K562 (cell line): ENCODE measurements around the gene NPTXR. TPM values are rescaled to one million over a fixed set of nuclear protein-coding genes. Genes with fewer than 3 reads are reported as not detected.

Experiments used
- ATAC-seq: fragments of 200-7000 bp; cut with Tn5 transposase; 3 replicates; pipeline ENCODE4 v1.9.1; 2020; ENCODE audit warnings: moderate library complexity
- BruUV-seq: library from RNA; stranded (reverse); fragments of 400-500 nt; replicated peaks from 2 replicates; lab custom pipeline; 2021; lab: Mats Ljungman, UMichigan
- CTCF ChIA-PET: fragments of 300-600 bp; formaldehyde crosslinking; extraction: SDS; loops from one replicate; lab custom pipeline; 2021; ENCODE audit warnings: low intra/inter-chr PET ratio; lab: Yijun Ruan, JAX
- POLR2A ChIA-PET: fragments of 300-600, 350-650 bp; sonication (Branson Sonifier 250); formaldehyde crosslinking; extraction: SDS; loops from one replicate; lab custom pipeline; 2021; ENCODE audit warnings: antibody characterized with exemption, inconsistent platforms; lab: Yijun Ruan, JAX
- DNase-seq, 4 experiments: peaks; one replicate each; pipeline versions ENCODE4 v3.0.0 to v3.0.0-alpha.2; 2011 to 2018; ENCODE audit warnings: low spot score in 3 of 4, mixed read lengths in 3 of 4; ENCODE audit errors: extremely low read depth in 1 of 4
- FAIRE-seq: peaks from 2 replicates; lab custom pipeline; 2011; peaks lifted over from hg19 to GRCh38; lab: Jason Lieb, UNC
- H2AFZ ChIP-seq: 2 replicates; pipeline ENCODE4 v1.6.0; 2011; ENCODE audit warnings: low read depth, low read length, control low read depth, inconsistent platforms
- H3K27ac ChIP-seq: fragments of 200-600 bp; 3 replicates; pipeline ENCODE4 v1.8.0; 2011; ENCODE audit warnings: low read depth, mild to moderate bottlenecking, control low read depth, inconsistent platforms, low read length, moderate library complexity, mixed read lengths; ENCODE audit errors: extremely low read depth
- H3K27me3 ChIP-seq, 2 experiments: fragments of 300-600 bp in 1 of 2; 2 replicates in 1 of 2; 3 replicates in 1 of 2; pipeline versions ENCODE4 v1.6.0 to v1.8.0; 2011; ENCODE audit warnings: inconsistent platforms in 2 of 2, low read length in 2 of 2, mild to moderate bottlenecking in 1 of 2, mixed read lengths in 1 of 2, moderate library complexity in 1 of 2; ENCODE audit not compliant: control insufficient read depth in 2 of 2, insufficient read depth in 2 of 2
- H3K36me3 ChIP-seq: fragments of 300-600 bp; 3 replicates; pipeline ENCODE4 v1.8.0; 2011; ENCODE audit warnings: mild to moderate bottlenecking, low read length, inconsistent platforms; ENCODE audit not compliant: control insufficient read depth, insufficient read depth
- H3K4me1 ChIP-seq, 2 experiments: fragments of 200-600 bp in 1 of 2; replicated peaks in 1 of 2; 2 replicates in 1 of 2; 3 replicates in 1 of 2; pipeline versions ENCODE4 v1.5.1 to v1.8.0; 2011; ENCODE audit warnings: inconsistent platforms in 2 of 2, low read length in 2 of 2, mild to moderate bottlenecking in 1 of 2, mixed read lengths in 1 of 2, moderate library complexity in 1 of 2; ENCODE audit not compliant: control insufficient read depth in 2 of 2, insufficient read depth in 2 of 2
- H3K4me2 ChIP-seq: 2 replicates; pipeline ENCODE4 v1.6.1; 2011; ENCODE audit warnings: low read length, control low read depth, inconsistent platforms, mixed read lengths; ENCODE audit not compliant: insufficient read depth
- H3K4me3 ChIP-seq: fragments of 200-600 bp; sonication (generic), shearing (Covaris generic); 2 replicates; pipeline ENCODE4 v1.5.1; 2016; ENCODE audit warnings: control low read depth, inconsistent platforms
- H3K79me2 ChIP-seq: fragments of 200-600 bp; 3 replicates; pipeline ENCODE4 v1.8.0; 2011; ENCODE audit warnings: low read length, inconsistent platforms; ENCODE audit not compliant: control insufficient read depth, insufficient read depth
- H3K9ac ChIP-seq, 2 experiments: 2 replicates each; pipeline versions ENCODE4 v1.6.0 to v1.6.1; 2011; ENCODE audit warnings: low read depth in 2 of 2, low read length in 2 of 2, control low read depth in 1 of 2, inconsistent platforms in 1 of 2, mild to moderate bottlenecking in 1 of 2, mixed read lengths in 1 of 2; ENCODE audit not compliant: insufficient read depth in 1 of 2
- H3K9me1 ChIP-seq: one replicate; pipeline ENCODE4 v1.6.0; 2011; ENCODE audit warnings: inconsistent platforms, mild to moderate bottlenecking, low read length, moderate library complexity; ENCODE audit not compliant: control insufficient read depth, insufficient read depth
- H3K9me3 ChIP-seq: replicated peaks from 2 replicates; pipeline ENCODE4 v1.5.1; 2011; ENCODE audit warnings: low read depth, low read length, inconsistent platforms; ENCODE audit not compliant: control insufficient read depth, insufficient read depth
- H4K20me1 ChIP-seq: replicated peaks from 2 replicates; pipeline ENCODE4 v1.6.1; 2011; ENCODE audit warnings: low read length, inconsistent platforms, mixed read lengths; ENCODE audit not compliant: control insufficient read depth, insufficient read depth
- FOXK2 ChIP-seq, 2 experiments: fragments of 450-650 bp; IDR thresholded peaks in 1 of 2; conservative IDR thresholded peaks in 1 of 2; 2 replicates each; pipeline ENCODE4 v1.6.1; 2016; ENCODE audit warnings: low read depth in 2 of 2, mild to moderate bottlenecking in 1 of 2
- MED1 ChIP-seq: sonication (generic); formaldehyde crosslinking; IDR thresholded peaks from 2 replicates; pipeline ENCODE4 v1.8.1; 2023; ENCODE audit warnings: missing genetic modification reagents, borderline replicate concordance
- NFIC ChIP-seq: fragments of 450-650 bp; IDR thresholded peaks from 2 replicates; pipeline ENCODE4 v1.6.1; 2017; ENCODE audit warnings: mild to moderate bottlenecking, inconsistent platforms
- PPARD ChIP-seq: fragments of 250-450 bp; sonication (Bioruptor Pico); IDR thresholded peaks from 2 replicates; pipeline ENCODE4 v1.8.0; 2022; ENCODE audit warnings: inconsistent platforms, mild to moderate bottlenecking, moderate library complexity
- ZNF121 ChIP-seq: sonication (generic); formaldehyde crosslinking; conservative IDR thresholded peaks from 2 replicates; pipeline ENCODE4 v1.8.0; 2022; ENCODE audit warnings: missing genetic modification reagents
- ZNF133 ChIP-seq: fragments of 250-450 bp; sonication (Bioruptor Pico); IDR thresholded peaks from 2 replicates; pipeline ENCODE4 v1.4.0; 2020; ENCODE audit warnings: mild to moderate bottlenecking
- ZNF324 ChIP-seq: fragments of 250-450 bp; sonication (Bioruptor Pico); IDR thresholded peaks from 2 replicates; pipeline ENCODE4 v1.4.0; 2020; ENCODE audit warnings: mild to moderate bottlenecking
- ZNF445 ChIP-seq: fragments of 250-450 bp; sonication (Bioruptor Pico); IDR thresholded peaks from 2 replicates; pipeline ENCODE4 v1.4.0; 2020; ENCODE audit warnings: low read depth, mild to moderate bottlenecking, moderate library complexity
- ZNF507 ChIP-seq: conservative IDR thresholded peaks from 2 replicates; pipeline ENCODE4 v1.6.1; 2017; ENCODE audit warnings: missing genetic modification characterization, missing compliant biosample characterization
- WGBS: fragments of 100-300 bp; shearing (Covaris generic); methylation state at CpG from one replicate; pipeline ENCODE4 v1.1.6; 2016; ENCODE audit warnings: low coverage, mixed read lengths; ENCODE audit not compliant: insufficient coverage; ENCODE audit errors: missing lambda C conversion rate; 5-methylcytosine and 5-hydroxymethylcytosine counted together
- in situ Hi-C: fragments of 300-500 bp; cut with MboI; formaldehyde crosslinking; loops from 4 replicates; pipeline ENCODE4 v1.15.0; 2018; ENCODE audit warnings: inconsistent platforms, mixed read lengths
- intact Hi-C: fragments of 100-400 bp; cut with micrococcal nuclease; formaldehyde crosslinking; loops from 2 replicates; pipeline ENCODE4 v1.14.2; 2022
- polyA plus RNA-seq, 8 experiments: library from polyadenylated mRNA; depleted of rRNA in 4 of 8; stranded (reverse) in 5 of 8; unstranded in 3 of 8; fragments of >200 nt; fragmentation: Nextera tagmentation in 2 of 8; fragmentation: Illumina TruSeq in 1 of 8; extraction: Ambion mirVana in 2 of 8; extraction: Trizol in 1 of 8; gene quantifications; 2 replicates each; pipeline versions ENCODE4 v1.2.1 to v1.2.3, GENCODE V29; 2011 to 2014; ENCODE audit warnings: inconsistent platforms in 1 of 8, missing spikeins in 1 of 8
- total RNA-seq, 7 experiments: library from RNA; depleted of rRNA in 6 of 7; stranded (reverse); fragments of >200 nt in 6 of 7; fragmentation: Illumina TruSeq in 2 of 7; extraction: Trizol in 2 of 7; gene quantifications; 2 replicates each; pipeline versions ENCODE4 v1.2.1 to v1.2.3, GENCODE V29; 2011 to 2021; ENCODE audit warnings: low replicate concordance in 1 of 7
- TF ChIP-seq, protein P1 (sequence below): fragments of 250-450 bp; sonication (Bioruptor Pico); IDR thresholded peaks from 2 replicates; pipeline ENCODE4 v1.4.0; 2020; ENCODE audit warnings: borderline replicate concordance
- TF ChIP-seq, protein P2 (sequence below): fragments of 250-450 bp; sonication (Bioruptor Pico); IDR thresholded peaks from 2 replicates; pipeline ENCODE4 v1.4.0; 2020
- TF ChIP-seq, protein P3 (sequence below), 2 experiments: fragments of 450-650 bp; IDR thresholded peaks; 2 replicates each; pipeline ENCODE4 v1.6.1; 2016
- TF ChIP-seq, protein P4 (sequence below): sonication (generic); formaldehyde crosslinking; IDR thresholded peaks from 2 replicates; pipeline ENCODE4 v1.8.0; 2022; ENCODE audit warnings: mild to moderate bottlenecking, missing genetic modification reagents

The NPTXR gene
- total and polyA plus RNA-seq, 9 of the 15 experiments (the other 6 are each of a cell fraction or from before 2014, with no cell fraction given) = 0.01 to 3.1 (median 1.1) TPM

DNA sequence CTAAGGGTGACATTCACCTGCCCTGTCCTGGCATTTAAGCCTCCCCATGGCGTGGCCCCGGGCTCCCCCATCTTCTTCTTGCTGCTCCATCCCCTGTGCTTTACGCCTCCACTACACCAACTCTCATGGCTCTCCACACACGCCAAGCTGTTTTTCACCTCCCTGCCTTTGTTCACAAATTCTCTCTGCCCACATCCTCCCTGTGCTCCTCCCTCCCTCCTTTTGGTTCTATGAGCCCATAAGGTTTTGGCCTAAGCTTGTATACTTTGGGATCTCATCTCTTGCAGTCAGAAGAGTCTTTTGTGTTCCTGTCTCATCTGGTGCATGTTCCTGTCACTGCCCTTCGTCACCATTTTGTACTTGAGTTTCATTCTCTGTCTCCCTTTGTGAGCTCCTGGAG, 45.3 kb downstream of the NPTXR start:
- peaks cover under 1% of the 10 kb centered on the region; the same call in 2 of the 3 replicates for H3K79me2 ChIP-seq
- no TSS peak for BruUV-seq
- FAIRE-seq = no peak
- H4K20me1 ChIP-seq = no peaks in the 10 kb centered on the region
- intact Hi-C loops (no loop called here), in situ Hi-C loops (no loop called here)
- H3K9me1 ChIP-seq = no peaks in the 10 kb centered on the region
- H2AFZ ChIP-seq = no peak overlapping the region
- no peak overlapping the region for H3K4me2 ChIP-seq
- H3K4me3 ChIP-seq = no peak overlapping the region
- ChIA-PET POLR2A (interaction anchor here (0.7 kb wide), 1 partner anchor 15 kb away, joined by 3 read pairs; no protein-coding TSS in a partner anchor), CTCF (no interaction called here)
- peaks cover 5% of the 10 kb centered on the region; the same call in 1 of the 2 replicates for H3K9me3 ChIP-seq
- no peaks in the 10 kb centered on the region for H3K36me3 ChIP-seq
- no peak for ATAC-seq
- H3K4me1 ChIP-seq = peaks cover 0 to 5% of the 10 kb centered on the region in 2 experiments; a peak in 3 of 5 replicates
- DNase-seq = no peak
- H3K27ac ChIP-seq = no peak overlapping the region
- WGBS = 9% methylated on average over 5 of the region's 5 CpGs
- H3K27me3 ChIP-seq = peaks cover 0 to 5% of the 10 kb centered on the region in 2 experiments; a peak in 1 of 5 replicates
- no peak overlapping the region for H3K9ac ChIP-seq
- TF ChIP-seq NFIC (no peak), ZNF324 (CRISPR knock-in tag) (no peak), ZNF507 (no peak), MED1 (no peak), ZNF445 (CRISPR knock-in tag) (no peak), ZNF121 (CRISPR knock-in tag) (no peak), FOXK2 (conservative IDR thresholded peaks at IDR 0.05 in 1 of 2, IDR thresholded peaks at IDR 0.05 in 1 of 2; ENCODE audit: low read depth in 2 of 2) (no peak), ZNF133 (CRISPR knock-in tag) (no peak), PPARD (no peak)
- TF ChIP-seq, protein P1, sequence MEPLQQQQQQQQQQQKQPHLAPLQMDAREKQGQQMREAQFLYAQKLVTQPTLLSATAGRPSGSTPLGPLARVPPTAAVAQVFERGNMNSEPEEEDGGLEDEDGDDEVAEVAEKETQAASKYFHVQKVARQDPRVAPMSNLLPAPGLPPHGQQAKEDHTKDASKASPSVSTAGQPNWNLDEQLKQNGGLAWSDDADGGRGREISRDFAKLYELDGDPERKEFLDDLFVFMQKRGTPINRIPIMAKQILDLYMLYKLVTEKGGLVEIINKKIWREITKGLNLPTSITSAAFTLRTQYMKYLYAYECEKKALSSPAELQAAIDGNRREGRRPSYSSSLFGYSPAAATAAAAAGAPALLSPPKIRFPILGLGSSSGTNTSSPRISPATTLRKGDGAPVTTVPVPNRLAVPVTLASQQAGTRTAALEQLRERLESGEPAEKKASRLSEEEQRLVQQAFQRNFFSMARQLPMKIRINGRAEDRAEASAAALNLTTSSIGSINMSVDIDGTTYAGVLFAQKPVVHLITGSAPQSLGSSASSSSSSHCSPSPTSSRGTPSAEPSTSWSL = no peak
- TF ChIP-seq, protein P2, sequence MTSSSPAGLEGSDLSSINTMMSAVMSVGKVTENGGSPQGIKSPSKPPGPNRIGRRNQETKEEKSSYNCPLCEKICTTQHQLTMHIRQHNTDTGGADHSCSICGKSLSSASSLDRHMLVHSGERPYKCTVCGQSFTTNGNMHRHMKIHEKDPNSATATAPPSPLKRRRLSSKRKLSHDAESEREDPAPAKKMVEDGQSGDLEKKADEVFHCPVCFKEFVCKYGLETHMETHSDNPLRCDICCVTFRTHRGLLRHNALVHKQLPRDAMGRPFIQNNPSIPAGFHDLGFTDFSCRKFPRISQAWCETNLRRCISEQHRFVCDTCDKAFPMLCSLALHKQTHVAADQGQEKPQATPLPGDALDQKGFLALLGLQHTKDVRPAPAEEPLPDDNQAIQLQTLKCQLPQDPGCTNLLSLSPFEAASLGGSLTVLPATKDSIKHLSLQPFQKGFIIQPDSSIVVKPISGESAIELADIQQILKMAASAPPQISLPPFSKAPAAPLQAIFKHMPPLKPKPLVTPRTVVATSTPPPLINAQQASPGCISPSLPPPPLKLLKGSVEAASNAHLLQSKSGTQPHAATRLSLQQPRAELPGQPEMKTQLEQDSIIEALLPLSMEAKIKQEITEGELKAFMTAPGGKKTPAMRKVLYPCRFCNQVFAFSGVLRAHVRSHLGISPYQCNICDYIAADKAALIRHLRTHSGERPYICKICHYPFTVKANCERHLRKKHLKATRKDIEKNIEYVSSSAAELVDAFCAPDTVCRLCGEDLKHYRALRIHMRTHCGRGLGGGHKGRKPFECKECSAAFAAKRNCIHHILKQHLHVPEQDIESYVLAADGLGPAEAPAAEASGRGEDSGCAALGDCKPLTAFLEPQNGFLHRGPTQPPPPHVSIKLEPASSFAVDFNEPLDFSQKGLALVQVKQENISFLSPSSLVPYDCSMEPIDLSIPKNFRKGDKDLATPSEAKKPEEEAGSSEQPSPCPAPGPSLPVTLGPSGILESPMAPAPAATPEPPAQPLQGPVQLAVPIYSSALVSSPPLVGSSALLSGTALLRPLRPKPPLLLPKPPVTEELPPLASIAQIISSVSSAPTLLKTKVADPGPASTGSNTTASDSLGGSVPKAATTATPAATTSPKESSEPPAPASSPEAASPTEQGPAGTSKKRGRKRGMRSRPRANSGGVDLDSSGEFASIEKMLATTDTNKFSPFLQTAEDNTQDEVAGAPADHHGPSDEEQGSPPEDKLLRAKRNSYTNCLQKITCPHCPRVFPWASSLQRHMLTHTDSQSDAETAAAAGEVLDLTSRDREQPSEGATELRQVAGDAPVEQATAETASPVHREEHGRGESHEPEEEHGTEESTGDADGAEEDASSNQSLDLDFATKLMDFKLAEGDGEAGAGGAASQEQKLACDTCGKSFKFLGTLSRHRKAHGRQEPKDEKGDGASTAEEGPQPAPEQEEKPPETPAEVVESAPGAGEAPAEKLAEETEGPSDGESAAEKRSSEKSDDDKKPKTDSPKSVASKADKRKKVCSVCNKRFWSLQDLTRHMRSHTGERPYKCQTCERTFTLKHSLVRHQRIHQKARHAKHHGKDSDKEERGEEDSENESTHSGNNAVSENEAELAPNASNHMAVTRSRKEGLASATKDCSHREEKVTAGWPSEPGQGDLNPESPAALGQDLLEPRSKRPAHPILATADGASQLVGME = no peak
- TF ChIP-seq, protein P3, sequence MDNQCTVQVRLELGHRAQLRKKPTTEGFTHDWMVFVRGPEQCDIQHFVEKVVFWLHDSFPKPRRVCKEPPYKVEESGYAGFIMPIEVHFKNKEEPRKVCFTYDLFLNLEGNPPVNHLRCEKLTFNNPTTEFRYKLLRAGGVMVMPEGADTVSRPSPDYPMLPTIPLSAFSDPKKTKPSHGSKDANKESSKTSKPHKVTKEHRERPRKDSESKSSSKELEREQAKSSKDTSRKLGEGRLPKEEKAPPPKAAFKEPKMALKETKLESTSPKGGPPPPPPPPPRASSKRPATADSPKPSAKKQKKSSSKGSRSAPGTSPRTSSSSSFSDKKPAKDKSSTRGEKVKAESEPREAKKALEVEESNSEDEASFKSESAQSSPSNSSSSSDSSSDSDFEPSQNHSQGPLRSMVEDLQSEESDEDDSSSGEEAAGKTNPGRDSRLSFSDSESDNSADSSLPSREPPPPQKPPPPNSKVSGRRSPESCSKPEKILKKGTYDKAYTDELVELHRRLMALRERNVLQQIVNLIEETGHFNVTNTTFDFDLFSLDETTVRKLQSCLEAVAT (IDR thresholded peaks at IDR 0.05) = no peak
- TF ChIP-seq, protein P4, sequence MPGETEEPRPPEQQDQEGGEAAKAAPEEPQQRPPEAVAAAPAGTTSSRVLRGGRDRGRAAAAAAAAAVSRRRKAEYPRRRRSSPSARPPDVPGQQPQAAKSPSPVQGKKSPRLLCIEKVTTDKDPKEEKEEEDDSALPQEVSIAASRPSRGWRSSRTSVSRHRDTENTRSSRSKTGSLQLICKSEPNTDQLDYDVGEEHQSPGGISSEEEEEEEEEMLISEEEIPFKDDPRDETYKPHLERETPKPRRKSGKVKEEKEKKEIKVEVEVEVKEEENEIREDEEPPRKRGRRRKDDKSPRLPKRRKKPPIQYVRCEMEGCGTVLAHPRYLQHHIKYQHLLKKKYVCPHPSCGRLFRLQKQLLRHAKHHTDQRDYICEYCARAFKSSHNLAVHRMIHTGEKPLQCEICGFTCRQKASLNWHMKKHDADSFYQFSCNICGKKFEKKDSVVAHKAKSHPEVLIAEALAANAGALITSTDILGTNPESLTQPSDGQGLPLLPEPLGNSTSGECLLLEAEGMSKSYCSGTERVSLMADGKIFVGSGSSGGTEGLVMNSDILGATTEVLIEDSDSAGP (CRISPR knock-in tag) = no peak
